HG02870 (cell line): Measurements from ENCODE around the gene DMAP1.

Experiments
- ATAC-seq: cut with Tn5 transposase; IDR thresholded peaks from one replicate; pipeline ENCODE4 v1.9.1; 2021; ENCODE audit warnings: mild to moderate bottlenecking, moderate library complexity; ENCODE audit not compliant: unreplicated experiment

The DMAP1 gene

DNA sequence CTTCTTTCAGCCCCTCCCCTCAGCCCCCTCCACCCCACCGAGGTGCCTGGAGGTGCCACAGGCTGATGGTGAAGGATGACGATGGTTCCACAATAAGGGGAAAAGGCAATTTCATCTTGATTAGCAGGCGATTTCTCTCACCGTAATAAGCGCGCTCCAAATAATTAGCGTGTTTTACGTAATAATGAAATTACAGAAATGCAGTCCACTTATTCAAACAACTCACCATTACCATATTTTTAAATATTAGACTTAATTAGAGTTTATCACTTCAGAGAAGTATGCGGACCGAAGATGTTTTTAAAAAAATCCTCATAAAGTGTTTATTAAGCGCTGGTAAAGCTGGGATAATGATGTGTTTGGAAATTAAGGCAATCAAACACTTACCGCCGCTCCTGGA, 14.9 kb downstream of the DMAP1 start:
- no peak for ATAC-seq

DNA sequence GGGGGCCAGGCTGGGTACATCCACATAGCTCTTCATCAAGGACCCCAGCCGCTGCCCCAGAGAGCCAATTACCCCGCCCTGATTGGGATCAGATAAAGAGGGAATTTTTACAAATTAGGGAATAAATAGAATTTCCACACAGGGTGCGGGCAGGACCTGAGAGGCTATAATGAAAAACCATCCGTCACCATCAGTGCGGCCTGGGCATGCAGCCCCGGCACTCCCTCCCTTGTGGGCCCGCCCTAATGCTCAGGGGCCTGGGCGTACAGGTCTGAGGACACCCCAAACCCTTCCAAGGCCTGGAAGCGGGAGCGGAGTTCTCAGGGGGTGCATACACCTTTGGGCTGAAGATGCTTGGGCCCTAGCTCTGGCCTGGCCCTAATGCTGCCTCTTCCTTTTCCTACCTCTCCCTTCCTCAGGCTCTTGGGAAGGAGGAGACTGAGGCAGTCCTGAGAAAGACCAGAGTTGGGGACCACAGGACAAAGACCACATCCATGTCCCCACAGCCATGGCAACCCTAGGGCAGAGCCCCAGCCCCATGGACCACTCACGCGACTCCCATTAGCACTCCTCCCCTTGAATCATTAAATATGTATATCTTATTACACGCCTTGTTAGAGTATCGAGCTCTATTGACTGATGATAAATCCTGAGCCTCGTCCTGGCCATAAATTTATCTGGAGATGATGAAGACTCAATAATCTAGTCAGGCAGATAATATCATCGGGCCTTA, 16.3 kb downstream of the DMAP1 start:
- ATAC-seq, result no peak

DNA sequence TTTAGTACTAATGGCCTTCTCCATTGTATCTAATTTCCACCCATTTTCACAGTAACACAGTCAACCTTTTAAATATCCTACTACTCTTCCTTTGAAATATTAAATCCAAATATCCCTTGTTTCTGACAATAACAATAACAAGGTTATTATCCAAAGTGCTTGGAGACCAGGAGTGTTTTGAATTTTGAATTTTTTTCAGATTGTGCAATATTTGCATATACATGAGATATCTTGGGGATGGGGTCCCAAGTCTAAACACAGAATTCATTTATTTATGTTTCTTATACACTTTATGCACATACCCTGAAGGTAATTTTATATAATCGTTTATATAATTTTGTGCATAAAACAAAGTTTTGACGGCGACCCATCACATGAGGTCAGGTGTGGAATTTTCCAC, 17.5 kb downstream of the DMAP1 start:
- no peak for ATAC-seq

DNA sequence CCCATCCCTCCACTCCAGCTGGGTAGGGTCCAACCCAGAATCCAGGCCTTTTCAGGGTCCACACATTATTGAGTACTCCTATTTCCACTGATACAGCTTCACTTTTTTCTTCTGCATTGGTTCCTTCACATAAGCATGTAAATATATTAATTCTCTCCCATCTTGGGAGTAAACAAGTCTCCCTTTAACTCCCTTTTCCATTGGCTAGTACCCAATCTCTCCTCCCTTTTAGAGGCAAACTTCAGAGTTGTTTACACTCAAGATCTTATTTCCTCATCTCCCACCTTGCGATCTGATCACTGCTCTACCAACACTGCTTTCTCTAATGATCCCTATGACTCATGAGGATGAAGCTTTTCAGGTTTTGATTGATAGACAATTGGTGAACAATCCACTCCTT, 20.3 kb downstream of the DMAP1 start:
- ATAC-seq, result no peak

DNA sequence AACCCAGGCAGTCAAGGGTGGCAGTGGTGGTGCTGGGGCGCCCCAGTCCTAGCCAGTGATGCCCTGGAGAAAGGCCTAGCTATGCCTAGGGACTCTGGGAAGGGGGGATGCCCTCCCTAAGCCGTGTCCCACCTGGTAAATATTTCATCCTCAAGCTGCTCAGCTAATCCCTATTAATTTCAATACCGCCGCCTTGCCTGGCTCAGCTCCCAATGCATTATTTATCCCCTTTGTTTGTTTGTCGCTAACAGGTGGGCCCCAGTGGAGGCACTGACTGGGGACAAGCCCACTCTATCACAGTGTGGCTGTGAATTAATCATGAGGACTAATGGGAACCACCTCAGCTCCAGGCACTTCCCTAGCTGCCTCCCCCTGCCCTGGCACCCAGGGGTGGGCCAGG, 22.5 kb downstream of the DMAP1 start:
- ATAC-seq, result no peak

DNA sequence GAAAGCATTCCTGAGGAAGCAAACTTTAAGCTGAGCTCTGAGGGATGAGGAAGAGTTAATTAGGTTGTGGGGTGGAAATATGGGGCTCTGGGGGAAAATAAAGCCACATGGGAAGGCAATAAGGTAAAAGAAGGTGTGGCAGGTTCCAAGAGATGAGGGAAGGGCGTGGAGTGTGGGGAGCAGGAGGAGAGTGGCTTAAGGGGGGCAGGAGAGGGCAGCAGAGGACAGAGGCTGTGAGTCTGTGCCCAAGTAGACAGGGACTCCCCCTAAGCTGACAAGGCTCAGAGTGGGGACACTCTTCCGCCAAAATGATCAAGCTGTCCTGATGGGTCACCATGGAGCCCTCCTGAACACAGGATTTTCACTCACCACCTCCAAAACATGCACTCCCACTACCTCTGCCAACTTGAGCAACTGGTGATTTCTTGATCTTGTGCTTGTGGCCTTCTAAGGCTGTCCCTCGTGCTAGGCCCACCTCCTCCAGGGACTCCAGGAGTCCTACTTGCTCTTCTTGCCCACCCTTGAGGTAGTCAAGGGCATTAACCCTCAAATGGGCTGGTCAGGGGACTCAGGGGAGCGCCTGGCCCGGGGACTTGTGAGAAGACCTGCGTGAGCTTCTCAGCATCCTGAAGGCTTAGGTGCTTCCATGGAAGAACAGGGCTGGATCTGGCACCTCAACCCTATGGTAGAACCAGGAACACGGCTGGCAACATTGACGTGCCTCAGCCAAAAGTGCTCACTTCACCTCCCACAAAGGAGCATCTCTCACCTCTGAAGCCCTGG, 23.4 kb downstream of the DMAP1 start:
- ATAC-seq, result no peak

DNA sequence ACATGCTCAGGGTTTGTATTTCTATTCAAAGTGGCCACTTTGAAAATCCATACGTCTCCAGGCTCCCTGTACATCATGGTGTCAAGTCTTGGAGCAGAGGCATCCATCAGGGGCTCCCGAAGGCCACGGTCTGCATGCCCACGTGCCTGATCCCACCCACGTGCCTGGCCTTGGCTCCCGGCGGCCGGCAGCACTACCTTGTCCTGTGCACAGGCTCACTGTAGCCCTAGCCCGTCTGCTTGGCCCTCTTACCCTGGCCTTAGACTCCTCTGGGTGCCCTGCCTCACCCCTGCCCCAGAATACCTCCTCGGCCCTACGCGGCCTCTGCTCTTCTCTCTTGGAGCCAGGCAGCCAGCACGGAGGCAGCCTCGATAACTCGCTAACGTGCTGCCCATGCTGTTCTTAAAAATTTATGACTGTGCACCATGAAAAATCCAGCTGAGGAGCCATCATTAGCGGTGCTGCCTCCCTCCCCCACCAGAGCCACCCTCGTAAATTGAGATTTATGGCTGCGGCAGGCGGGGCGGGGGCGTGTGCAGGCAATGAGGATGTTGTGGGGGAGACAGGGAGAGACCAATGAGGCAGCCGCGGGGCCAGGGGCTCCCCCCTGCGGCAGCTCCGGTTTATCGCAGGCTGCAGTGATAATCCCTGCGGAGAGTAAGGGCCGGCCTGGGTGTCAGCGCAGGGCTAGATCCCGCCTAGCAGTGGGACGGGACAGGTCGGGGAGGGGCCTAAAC, 24.6 kb downstream of the DMAP1 start:
- peak; percentile 40 for ATAC-seq

DNA sequence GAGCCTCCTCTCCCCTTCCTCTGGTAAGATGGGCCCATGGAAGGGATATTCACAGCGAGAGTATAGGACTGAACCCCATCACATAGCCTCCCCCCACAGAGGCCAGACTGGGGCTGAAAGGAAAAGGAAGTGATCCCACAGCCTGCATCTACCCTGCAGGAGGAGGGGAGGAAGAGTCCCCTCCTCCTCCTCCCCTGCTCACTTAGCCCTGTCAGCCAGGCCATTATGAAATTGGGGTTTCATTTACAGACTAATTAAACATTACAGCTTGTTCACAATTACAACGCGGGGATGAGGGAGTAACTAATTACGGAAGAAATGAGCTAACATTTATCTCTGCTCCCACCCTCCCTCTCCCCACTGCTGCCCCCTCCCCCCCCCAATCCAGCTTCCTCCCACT, 25.4 kb downstream of the DMAP1 start:
- ATAC-seq, result no peak

DNA sequence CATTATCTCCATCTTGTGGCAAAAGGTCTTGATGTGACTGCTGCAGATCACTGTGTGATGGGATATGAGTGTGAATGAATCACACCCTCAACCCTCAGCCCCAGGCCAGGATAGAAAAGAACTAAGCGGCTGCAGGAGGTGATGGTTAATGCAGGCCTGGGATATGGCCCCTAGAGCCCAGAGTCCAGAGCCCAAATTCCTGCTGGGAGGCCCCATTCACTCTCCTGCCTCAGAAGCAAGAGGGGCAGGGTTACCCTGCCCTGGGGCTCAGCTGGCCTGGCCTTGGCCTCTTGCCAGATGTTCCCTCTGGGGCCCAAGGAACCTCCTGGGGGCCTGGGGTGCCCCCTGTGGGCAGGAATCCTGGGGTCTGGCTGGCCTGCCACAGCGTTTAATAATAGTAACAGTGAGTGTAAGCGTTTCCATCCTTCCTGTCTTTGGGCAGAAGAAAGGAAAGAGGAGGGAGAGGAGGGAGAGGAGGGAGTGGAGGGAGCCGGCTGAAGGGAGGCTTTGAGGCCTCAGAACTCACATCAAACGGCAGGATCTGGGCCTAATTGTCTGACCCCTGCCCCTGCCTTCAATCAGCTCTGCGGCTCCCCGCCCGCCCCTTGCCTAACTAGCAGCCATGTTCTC, 26.2 kb downstream of the DMAP1 start:
- ATAC-seq, result no peak

DNA sequence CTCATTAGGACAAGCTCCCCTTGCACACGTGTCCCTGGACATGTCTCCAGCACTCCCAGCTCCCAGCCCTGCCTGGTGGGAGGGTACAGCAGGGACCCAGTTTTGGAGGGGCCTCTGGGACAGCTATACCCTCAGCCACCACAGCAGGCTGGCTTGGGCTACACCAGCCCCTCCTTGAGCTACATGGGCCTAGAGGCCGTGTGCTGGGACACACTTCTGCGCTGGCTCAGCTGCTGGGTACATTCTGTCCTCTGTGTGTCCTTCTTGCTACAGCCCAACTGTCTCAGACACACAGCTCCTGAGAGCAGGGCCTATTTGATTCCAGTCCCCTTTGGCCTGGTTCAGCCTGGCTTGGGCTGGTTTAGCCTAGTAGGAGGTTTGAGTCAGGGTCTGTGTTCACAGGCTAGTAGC, 26.7 kb downstream of the DMAP1 start:
- ATAC-seq, result no peak

DNA sequence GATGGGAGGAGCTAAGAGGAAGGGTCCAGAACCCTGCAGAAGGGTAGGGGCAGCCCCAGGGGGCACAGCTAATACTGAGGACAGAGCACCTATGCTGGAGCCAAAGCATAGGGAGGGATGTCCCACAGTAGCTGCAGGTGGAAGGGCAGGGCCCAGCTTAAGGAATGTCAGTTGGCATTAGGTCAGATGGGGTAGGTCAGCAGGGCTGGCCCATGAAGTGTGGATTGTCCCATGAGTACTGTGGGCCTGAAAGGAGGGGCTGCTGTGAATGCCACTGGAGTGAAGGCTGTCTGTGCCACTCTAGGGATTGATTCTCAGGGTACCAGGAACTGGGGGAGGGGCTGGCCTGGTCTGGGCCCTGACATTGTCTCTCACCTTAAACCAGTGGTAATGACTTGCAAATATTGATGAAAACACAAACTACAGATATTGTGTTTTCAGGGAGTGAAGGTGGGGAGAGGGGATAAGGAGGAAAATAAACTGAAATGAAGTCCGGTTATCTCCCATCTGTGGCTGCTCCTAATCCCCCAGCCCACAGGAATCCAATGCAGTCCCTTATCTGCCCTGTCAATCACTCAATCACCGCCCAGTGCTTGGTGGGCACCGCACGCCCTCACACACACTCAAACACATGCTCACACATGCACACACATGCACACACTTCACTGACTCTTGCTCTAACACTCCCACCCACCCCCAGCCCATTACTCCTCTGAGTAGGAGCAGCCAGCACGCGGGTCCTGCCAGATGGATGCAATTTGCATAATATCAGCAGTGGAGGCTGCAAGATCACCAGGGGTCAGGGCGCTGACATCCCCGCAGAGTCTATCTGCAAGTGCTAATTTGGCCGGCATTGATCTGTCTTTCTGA, 27.8 kb downstream of the DMAP1 start:
- ATAC-seq, result no peak

DNA sequence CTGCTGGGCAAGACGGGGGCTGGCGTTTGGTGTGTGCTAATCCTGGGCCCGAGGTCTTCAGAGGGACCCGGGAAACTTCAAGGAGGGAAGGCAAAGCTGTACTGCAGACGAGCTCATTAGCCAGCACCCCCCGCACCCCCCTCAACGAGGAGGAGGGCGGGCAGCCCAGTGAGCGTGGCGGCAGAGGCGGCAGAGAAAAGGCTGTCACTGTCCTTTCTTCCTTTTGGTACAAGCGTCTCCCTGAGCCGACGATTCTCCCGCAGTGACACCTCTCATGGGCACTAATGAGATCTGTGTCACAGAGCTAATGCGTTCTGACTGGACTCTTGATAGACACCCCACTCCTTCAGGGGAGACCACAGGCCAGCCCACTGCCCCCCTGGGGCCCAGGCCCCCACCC, 29.5 kb downstream of the DMAP1 start:
- ATAC-seq, result no peak

DNA sequence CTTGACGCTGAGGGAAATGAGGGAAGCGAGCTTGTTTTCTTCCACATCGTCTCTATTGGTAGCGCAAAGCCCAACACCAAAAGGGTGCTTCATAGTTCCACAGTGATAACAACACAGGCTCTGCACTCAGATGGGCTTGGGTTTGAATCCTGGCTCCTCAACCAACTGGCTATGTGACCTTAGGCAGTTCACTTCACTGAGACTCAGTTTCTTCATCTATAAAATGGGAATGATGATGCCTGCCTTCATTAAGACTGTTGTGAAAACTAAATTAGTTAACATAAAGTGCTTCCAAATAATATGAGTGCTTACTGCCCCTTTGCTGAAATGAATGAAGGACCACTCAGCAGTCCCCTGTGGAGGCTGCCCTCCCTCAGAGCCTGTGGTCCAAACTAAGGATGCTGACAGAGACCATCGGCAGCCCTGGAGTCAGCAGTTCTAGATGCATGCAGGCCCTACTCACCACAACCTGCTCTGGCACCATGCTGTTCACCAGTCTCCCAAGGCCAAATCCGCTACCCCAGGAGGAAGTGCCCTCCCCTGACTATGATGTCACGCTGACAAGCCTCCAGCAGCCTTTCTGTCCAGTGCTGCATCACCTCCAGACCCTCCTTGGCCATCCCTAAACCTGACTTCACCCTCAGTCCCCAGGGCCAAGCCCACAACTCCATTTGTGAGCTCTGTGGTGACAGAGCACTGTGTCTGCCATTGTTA, 30.7 kb downstream of the DMAP1 start:
- no peak for ATAC-seq

DNA sequence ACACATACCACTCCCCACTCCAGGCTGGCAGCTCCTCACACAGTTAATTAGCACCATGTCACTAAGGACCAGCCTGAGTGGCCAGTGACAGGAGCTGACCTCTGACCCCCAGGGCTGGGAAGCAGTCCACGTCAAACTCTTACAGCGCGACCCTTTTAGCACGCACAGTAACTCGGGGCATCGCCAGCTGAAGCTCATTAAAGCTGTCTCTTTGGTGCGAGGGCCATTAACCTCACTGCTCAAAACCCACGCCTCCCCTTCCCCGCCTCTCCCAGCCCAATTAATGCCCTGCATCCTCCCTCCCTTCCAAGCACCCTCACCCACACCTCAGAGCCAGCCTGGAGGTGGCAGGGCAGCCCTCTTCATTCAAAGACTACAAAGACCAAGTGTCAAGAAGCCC, 31.7 kb downstream of the DMAP1 start:
- no peak for ATAC-seq

DNA sequence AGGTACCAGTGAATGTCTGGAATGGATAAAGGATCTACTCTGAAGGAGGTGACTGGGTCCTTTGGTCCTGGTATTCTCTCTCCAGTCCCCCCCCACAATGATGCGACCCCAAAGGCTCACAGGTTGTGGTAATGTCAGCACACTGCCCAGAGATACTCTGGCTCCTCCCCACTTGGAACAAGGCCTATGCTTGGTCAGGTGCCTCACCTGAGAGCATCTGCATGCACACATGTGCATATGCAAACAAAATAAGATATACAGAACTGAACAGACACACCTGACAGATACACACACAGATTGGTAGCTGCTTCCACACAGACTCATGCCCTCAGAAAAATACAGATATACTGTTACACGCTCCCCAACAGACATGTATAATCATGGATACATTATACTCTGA, 33.5 kb downstream of the DMAP1 start:
- no peak for ATAC-seq

DNA sequence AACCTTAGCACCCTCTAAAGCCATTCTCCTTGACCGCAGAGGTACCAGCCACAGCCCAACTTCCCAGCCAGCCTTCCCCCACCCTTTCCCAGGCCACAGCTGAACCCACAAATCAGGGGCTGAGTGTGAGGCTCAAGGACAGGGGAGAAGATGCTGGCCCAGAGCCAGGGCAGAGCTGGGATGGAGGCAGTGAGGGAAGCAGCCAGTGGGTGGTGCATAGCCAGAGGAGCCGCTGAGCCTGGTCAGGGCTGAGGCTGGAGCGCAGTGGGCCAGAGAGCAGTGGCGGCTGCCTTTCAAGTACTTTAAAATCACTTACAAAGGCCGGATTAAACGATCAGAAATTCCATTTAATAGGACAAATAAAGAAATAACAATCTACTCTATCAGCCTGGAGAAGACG, 36.3 kb downstream of the DMAP1 start:
- ATAC-seq, result no peak

DNA sequence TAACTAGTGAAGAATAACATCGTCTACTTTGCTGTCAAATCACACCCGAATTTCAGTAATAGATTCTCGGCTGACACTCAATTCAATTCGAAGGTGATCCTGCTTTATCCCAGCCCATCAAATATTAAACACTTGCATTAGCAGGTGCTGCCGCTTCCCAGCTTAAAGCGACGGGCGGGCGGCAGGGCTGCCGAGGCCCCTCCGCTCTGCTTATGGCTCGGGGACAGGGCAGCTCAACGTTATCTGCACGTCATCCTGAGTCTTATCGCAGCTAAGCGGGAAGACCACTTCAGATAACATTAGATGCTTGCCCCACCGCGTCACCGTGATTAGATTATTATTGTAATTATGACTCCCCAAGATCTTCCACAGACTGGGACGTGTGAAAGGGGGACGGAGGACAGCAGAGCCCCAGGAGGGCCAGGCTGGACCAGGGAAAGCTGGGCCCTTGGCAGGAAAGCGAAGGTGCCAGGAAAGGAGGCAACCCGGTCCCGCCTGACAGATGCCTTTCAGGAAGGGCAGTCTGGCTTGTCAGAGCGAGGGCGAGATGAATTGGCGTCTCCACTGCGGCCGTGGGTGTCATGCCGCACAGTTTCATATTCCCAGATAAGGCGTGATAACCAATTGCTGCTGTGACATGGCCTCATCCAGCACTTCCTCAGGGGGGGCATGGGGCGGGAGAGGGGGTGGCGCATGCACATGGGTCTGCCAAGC, 37.0 kb downstream of the DMAP1 start:
- no peak for ATAC-seq

DNA sequence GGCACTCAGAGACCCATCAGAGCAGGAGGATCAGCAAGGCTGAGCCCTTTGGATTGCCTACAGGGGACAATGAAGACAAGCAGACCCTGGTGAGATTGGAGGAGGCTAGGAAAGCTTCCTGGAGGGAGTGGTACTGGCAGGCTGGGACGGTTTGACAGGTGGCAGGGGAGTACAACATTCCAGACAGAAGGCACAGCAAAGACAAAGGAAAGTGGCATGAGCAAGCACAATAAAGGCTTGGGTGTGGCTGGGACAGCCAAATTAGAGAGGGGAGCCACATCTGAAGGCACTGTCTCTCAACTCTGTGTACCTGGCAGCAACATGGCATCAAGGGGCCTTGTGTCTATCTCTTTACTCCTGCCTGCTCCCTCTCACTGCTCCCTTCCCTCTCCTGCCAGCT, 38.2 kb downstream of the DMAP1 start:
- ATAC-seq, result no peak

DNA sequence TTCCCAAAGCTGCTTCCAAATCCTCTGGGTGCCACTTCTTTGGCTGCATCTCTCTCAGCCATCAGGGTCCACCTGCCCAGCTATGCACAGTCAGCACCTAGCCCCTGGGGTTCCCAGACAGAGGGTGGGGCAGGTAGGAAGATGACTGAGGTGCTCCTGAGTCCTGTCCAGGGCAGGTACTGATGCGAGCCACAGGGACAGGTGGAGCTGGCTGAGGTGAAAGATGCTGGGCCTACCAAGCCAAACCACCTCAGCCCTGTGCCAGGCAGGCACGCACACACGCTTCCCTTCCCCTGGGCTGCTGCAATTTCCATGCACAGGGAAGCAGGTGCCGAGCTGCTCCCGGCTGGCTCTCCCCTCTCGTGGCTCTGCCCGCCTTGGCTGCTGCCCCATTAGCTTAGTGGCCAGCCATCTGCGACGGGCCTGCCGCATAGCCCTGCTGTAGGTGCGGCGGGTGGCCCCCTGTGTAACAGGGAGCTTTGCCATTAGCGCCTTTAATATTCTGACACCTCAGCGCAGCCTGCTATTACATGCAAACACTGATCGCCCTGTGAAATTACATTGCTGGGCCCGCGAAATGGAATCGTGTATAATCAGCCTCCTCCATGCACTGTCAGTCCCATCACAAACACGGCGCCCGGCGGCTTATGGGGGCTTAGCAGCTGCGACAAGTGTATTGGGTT, 38.9 kb downstream of the DMAP1 start:
- no peak for ATAC-seq
